DMS153 treated with DMSO at 0.1 percent for 48 hours (cell line): Measurements from ENCODE around the gene LRIG3.
"Not testable (repeated sequence)": the region's sequence is repeated elsewhere in the genome, so short reads cannot be mapped to it uniquely, and the experiment has no call there.

Source experiments
- DNase-seq: peaks from one replicate; lab custom pipeline; 2025; ENCODE audit not compliant: unreplicated experiment; lab: John Stamatoyannopoulos, UW

Gene LRIG3

GRCh38 chr12:58906917-58907316 lies 13.4 kb downstream of the LRIG3 start:
- DNase-seq: no peak

- no peak for DNase-seq
Observed at GRCh38 chr12:58905422-58905821, 14.9 kb downstream of the LRIG3 start.

- not testable (repeated sequence) for DNase-seq
Observed at GRCh38 chr12:58902726-58903125, 17.6 kb downstream of the LRIG3 start.

- no peak for DNase-seq
Observed at GRCh38 chr12:58901664-58902063, 18.6 kb downstream of the LRIG3 start.

- no peak for DNase-seq
Observed at GRCh38 chr12:58897969-58898368, 22.3 kb downstream of the LRIG3 start.

GRCh38 chr12:58896278-58896677 lies 24.0 kb downstream of the LRIG3 start:
- peak; percentile 34 for DNase-seq

GRCh38 chr12:58895053-58895452 lies 25.3 kb downstream of the LRIG3 start:
- no peak for DNase-seq

- no peak for DNase-seq
Observed at GRCh38 chr12:58894040-58894439, 26.3 kb downstream of the LRIG3 start.

GRCh38 chr12:58893495-58893894 lies 26.8 kb downstream of the LRIG3 start:
- no peak for DNase-seq

GRCh38 chr12:58889557-58889956 lies 30.7 kb downstream of the LRIG3 start:
- no peak for DNase-seq

GRCh38 chr12:58888131-58888783 lies 32.0 kb downstream of the LRIG3 start:
- DNase-seq: peak; percentile 84

GRCh38 chr12:58887068-58887467 lies 33.2 kb downstream of the LRIG3 start:
- DNase-seq: no peak

- no peak for DNase-seq
Observed at GRCh38 chr12:58886474-58886873, 33.8 kb downstream of the LRIG3 start.

GRCh38 chr12:58884916-58885315 lies 35.4 kb downstream of the LRIG3 start:
- no peak for DNase-seq

GRCh38 chr12:58883576-58884334 lies 36.5 kb downstream of the LRIG3 start:
- no peak for DNase-seq

GRCh38 chr12:58882826-58883225 lies 37.5 kb downstream of the LRIG3 start:
- DNase-seq: no peak

GRCh38 chr12:58881816-58882215 lies 38.5 kb downstream of the LRIG3 start:
- DNase-seq: no peak

- DNase-seq: no peak
Observed at GRCh38 chr12:58880639-58881038, 39.7 kb downstream of the LRIG3 start.

GRCh38 chr12:58877243-58877743 lies 43.0 kb downstream of the LRIG3 start:
- peak; percentile 41 for DNase-seq

- no peak for DNase-seq
Observed at GRCh38 chr12:58873496-58873895, 46.8 kb downstream of the LRIG3 start.

GRCh38 chr12:58871556-58871955 lies 48.7 kb downstream of the LRIG3 start:
- no peak for DNase-seq

GRCh38 chr12:58870595-58870994 lies 49.7 kb downstream of the LRIG3 start:
- DNase-seq: no peak
